GM04504 (cell line): ENCODE measurements around the gene GSC2.

Source experiments
- DNase-seq: peaks from one replicate; pipeline ENCODE4 v3.0.0-alpha.2; 2012; ENCODE audit warnings: low read depth

The GSC2 gene

GRCh38 chr22:19119949-19120348, 30.1 kb downstream of the GSC2 start:
- DNase-seq, result no peak

- no peak for DNase-seq
These were observed 31.7 kb downstream of the GSC2 start for GRCh38 chr22:19118329-19118880.

DNA sequence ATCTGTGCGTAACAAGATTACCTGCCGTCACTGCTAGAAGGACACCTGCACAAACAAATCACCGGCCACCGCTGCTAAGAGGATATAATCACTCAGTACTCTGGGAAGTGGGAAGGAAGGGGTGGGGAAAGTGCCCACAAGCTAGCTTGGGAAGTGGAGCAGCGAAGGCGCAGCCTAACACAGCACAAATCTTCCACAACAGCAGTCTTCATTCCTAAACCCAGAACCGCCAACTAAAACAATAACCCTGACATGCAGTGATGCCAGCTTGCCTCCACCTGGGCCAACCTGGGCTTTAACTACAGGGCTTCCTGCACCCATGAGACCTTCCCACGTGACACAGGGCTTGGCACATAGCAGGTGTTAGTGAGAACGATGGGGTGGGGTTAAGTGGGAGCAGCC, 33.0 kb downstream of the GSC2 start:
- no peak for DNase-seq

GRCh38 chr22:19115628-19116027, 34.5 kb downstream of the GSC2 start:
- no peak for DNase-seq

- DNase-seq, result no peak
These were observed 35.0 kb downstream of the GSC2 start for GRCh38 chr22:19114984-19115552.

DNA sequence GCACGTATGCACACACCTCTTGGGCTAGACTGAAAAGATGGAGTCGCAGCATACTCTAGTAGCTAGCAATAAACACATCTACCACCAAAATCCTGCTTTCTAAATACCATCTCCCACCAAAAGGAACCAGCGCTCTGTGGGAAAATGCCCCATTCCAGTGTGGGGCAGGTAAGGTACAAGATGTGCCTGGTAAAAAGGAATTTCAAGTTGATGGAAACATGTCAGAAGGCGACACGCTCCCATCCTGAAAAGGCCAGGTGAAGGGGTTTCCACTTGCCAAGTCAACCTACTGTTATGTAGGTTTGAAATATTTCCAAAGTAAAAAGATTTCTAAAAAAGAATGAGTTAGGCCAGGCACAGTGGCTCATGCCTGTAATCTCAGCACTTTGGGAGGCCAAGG, 36.7 kb downstream of the GSC2 start:
- no peak for DNase-seq

DNA sequence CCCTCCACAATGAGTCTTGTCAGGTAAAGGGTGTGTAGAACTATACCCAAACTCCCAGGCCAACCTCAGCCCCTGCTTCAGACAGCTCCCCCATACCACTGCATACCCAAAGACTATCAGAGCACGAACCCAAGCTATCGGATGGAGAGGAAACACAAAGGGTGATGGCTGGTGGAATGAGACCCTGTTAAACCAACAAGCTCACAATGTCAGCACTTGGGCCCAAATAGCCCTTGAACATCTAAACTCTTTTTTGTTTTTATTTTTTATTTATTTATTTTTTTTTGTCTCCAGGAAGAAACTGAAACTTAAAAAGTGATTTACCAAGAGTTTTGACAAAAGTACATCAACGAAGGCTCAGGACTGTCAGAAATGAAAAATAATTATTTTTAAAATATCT, 38.5 kb downstream of the GSC2 start:
- no peak for DNase-seq

- no peak for DNase-seq
These were observed 39.0 kb downstream of the GSC2 start for GRCh38 chr22:19111140-19111539.

- no peak for DNase-seq
These were observed 39.4 kb downstream of the GSC2 start for GRCh38 chr22:19110646-19111045.

- DNase-seq, result no peak
These were observed 40.0 kb downstream of the GSC2 start for GRCh38 chr22:19110064-19110458.

DNA sequence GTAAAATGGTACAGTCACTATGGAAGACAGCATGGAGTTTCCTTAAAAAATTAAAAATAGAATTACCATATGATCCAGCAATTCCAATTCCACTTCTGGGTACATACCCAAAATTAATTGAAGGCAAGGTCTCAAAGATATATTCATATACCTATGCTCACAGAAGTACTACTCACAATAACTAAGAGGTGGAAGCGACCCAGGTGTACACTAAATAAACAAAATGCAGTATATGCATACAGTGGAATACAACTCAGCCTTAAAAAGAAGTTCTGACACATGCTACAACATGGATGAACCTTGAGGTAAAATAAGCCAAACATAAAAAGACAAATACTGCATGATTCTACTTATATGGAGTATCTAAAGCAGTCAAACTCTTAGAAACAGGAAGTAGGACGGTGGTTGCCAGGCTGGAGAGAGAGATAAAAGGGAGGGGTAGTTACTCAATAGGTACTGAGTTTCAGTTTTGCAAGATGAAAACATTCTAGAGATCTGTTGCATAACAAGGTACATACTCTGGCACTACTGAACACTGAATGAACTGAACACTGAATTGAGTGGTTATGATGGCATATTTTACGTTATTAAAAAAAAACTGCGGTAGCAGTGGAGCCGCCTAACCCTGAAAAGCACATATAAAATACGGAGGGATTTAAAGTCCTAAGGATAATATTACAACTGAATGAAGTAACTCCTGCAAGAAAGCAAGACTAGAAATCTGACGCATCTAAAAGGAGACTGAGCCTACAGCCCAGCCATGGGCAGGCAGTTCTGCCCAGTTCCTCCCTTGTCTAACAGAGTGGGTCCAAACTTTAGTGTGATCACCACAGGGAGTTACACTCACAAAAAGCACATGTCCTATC, 40.7 kb downstream of the GSC2 start:
- DNase-seq, result no peak

GRCh38 chr22:19108807-19109197, 41.3 kb downstream of the GSC2 start:
- no peak for DNase-seq

- DNase-seq, result no peak
These were observed 42.4 kb downstream of the GSC2 start for GRCh38 chr22:19107730-19108074.

DNA sequence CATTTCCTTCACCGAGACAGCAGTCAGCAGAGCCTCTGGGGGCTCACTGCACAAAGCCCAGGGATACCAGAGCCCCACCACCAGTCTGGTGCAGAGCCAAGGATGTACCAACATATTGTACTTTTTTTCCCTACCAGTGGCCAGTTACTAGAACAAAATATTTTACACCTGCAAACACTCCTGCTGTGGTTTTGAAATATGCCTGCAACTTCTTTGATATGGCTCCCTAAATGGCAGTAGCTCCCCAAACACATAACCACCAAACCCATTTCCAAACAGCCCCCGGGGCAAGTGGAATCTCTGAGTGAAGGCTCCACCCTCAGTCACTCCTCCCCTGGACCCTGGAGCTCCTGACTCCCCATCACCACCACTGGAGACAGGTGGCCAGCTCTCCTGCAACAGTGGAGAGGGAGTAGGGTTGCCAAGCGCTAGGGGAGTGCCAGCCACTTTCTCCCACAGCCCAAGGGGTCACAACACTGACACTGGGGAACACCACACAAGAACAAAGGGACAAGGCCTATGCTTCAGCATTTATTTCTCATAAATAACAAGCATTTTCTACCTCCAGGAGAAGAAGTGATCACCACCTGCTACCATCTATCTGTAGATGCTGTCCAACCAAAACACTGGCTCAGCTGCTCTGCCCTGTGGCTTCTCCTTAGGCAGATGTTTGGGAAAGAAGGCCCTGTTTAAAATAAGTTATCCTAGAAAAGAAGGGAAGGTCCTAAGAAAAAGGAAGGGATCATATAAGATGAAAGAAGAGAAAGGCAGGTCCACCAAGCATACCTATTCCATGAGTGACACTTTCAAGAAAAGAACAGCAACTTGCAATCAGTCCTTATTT, 43.0 kb downstream of the GSC2 start:
- DNase-seq, result no peak

DNA sequence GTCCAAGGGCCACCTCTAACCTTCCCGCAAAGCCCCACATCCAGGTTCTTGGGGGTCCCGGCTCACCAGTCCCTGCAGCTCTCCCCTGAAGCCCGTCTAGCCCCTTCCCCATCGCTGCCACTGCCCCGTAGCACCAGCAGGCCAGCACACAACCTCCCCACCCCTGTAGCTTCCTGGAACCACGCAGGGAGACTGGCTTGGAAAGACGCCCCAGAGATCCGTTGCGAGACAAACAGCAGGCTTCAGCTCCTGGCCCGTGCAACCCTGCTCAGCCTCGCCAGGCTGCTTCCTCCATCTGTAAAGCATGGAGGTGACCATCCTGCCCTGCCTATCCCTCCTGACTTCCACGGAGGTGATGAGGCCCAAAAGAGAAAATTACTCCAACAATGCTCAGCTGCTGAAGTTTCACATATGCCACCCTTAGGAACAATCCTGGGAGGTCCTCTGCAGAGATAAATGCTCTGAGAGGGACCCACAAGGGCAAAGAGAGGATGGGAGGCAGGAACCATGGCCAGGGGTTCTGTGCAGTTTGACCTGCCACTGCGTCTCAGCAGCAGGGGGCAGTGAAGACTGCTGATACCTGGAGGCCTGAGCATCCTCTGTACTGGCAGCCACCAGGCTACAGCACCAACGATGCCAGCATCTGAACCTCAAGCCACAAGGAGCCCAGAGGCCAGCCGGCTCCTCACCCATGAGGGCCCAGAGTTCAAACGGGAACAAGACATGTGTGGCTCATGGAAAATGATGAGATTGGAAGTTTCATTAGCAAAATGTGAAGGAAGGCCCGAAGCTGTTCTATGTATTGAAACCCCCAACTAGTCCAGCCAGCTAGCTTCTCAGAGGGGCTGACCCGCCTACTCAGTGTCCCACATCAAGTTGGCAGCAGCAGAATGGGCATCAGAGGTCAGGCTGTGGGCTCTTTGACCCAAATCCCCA, 44.0 kb downstream of the GSC2 start:
- no peak for DNase-seq

DNA sequence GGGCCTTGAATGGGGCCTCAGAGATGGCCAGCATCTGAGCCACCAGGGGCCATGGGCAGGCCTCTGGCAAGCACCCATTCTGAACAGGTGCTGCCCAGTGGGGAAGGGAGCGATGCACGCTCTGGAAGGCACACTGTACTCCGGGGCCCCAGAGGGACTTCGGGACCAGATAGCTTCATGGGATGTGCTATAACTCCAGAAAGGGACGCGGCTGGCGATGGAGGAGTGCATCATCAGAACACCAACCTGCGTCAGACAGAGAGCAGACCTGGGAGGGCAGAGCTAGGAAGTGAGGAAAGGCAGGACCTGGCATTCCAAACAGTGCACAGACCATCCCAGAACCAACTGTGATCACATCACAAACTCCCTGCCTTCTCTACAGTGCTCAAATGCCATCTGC, 44.6 kb downstream of the GSC2 start:
- no peak for DNase-seq

GRCh38 chr22:19103880-19104821, 45.9 kb downstream of the GSC2 start:
- DNase-seq, result no peak

DNA sequence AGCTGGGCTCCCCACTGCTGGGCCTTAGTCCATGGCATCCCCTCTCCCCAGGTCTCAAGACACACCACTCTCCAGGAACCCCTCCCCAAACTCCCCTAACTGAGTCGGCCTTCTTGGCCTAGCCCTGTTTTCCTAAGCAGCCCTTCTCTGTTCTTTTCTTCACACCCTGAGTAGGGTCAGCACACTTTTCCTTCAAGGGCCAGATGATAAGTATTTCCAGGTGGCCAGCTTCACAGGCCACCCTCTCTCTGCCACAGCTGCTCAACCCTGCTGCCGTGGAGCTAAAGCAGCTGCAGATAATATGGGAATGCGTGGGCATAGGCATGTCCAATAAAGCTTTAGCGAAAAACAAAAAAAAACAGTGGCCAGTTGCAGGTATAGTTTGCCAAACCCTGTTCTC, 51.9 kb downstream of the GSC2 start:
- DNase-seq, result no peak

- DNase-seq, result no peak
These were observed 52.6 kb downstream of the GSC2 start for GRCh38 chr22:19097518-19097917.
